NCI-H2196 (cell line): ENCODE measurements around the gene SMIM8.
"Not testable (repeated sequence)": the region's sequence is repeated elsewhere in the genome, so short reads cannot be mapped to it uniquely, and the experiment has no call there.

Experiments used
- DNase-seq: peaks from one replicate; lab custom pipeline; 2025; ENCODE audit not compliant: unreplicated experiment; lab: John Stamatoyannopoulos, UW

Gene SMIM8, protein sequence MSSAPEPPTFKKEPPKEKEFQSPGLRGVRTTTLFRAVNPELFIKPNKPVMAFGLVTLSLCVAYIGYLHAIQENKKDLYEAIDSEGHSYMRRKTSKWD

DNA sequence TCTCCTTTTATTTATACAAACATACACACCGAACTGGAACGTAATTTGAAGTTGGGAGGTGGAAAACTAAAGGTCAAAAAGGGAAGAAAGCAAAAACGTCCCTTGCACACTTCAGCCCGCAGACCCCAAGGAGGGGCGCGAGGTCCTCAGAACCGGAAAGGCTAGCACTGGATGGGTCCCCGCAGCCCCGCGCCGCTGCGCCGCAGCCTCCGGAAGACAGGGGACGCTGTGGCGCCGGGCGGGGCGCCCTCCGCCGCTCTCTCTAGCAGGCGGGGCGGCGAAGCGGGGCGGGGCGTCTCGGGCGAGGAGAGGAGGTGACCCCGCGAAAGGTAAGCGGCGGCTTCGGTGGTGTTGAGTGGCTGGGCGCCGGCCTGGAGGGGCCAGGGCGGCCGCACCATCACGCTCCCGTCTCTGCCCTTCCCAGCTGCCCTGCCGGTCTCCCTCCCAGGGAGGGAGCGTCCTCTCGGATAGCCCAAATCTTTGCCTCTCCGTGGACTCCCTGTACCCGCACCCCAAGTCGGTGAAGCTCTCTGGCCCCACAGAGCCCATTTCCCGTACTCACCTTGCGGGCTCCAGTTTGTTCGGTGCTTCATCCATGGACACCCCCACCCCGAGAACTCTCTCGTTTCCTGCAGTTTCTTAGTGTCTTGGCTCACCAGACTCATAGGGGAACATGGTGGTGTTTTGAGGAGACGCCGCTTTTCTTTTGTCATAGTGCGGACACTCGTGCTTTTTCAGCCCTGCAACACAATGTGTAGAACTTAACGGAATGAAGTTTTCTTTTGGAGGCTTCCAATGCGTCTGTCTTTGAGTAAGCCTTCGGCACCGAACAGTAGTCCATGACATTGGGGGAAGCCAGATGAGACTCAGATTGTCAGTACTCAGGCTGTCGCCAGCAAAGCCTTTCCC, at the start of gene SMIM8:
Gene SMIM8, plus strand, starts transcription at position 285 of the 909 bp plus-strand sequence. CDS start 14,444 bp downstream, outside the sequence.
- DNase-seq: peak; percentile 86

DNA sequence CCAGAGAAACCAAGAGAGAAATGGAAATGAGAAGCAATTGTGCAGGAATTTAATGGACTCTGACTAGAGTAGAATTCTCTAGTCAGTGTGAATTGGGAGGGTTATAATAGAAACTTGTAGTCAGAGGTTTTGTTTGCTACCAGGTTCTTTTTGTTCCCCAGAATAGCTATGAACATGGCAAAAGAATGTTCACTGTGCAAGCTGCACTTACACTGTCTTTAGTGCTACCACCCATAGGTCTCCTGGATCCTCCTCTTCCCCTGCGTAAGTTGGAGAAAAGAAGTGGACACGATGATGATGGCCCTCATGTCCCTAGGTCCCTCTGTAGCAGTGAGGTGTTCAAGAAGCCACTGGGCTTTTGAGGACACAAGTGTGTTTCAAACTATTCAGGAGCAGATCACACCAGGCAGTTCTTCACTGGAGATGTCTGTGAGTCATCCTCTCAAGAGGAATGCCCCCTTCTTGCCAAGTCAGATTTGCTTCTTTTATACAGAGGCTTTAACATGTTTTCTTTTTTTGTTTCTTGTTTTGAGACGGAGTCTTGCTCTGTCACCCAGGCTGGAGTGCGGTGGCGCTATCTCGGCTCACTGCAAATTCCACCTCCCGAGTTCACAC, 47.6 kb upstream of the SMIM8 start:
- no peak for DNase-seq

DNA sequence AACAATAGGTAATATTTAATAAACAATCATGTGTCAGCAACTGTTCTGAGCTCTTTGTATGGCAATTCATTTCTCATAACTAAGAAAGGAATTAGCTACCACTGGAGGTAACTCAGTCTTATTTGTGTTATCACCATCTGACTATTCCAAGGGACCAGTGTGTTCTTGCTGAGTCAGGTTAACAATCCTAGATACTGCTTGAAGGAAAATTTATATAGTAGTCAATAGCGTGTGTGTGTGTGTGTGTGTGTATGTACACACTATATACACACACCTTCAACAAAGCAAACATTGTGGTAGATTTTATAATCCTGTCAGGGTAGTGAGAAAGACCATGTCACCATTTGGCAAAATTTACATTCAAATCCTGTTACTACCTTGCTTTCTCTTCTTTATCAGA, 45.8 kb upstream of the SMIM8 start:
- DNase-seq: no peak

DNA sequence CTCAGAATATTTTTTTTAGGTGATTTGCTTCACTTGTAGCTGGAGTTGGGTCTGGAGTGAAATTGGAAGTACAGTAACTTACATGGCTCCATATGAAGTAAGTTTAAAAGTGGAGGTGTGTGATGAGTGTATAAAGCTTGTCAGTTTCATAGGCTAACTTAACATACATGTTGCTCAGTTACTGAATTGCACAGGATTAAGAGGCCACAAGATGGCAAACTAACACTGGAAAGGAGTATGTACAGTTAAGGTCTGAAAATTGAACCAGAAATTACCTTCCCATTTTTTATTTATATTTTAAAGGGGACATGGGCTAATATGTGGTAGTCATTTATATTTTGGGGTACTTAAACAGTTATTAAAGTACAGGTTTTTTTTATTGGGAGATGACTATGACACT, 45.3 kb upstream of the SMIM8 start:
- peak; percentile 30 for DNase-seq

DNA sequence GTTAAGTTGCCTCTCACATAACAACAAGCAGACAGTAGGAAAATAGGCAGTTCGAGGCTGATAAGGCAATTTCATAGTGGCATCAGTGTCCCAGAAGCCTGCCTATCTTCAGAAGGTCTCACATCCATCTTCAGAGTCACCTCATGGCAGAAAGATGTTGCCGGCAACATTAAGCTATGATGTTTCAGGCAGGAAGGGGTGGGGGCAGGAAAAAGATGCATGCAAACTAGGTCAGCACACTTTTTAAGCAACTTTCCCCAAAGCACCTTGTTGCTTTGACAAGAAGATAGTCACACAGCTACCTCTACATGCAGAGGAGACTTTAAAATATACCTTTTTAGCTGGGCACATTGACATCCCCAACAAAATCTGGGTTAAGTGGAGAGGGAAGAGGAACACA, 43.2 kb upstream of the SMIM8 start:
- DNase-seq: no peak

DNA sequence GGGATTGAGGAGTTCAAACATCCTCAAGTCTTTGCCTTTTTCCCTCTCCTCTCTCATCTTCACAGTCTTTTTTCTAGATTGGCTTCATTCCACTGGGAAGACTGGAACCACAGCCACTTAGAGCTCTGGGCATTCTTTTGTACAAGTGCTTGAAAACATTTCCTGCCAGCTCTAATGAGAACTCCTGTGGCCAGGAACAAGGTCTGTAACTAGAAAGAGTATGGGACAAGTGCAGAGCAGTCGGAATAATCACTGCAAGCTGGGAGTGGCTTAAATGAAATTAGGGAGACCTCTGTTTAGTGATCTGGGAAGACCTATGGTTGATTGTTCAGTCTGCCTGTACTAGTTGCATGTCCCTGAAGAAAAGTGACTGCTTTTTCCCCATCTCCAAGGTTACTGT, 41.0 kb upstream of the SMIM8 start:
- no peak for DNase-seq

DNA sequence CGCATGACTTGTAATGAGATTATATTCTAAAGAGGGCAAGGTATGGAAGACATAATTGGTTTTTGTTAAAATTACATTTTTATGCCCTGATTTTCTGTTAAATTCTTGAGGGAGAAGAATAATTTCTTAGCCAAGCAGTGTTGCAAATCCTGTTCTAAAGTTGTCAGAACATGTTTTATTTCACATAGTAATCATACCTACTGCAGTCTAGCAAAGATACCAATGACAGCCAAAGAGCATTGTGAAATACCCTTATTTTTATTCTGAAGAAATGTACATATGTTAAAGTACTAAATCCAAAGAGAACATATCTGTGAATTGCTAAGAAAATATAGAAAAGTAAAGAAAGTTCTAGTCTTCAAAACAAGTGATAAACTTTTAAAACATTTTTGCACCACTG, 39.6 kb upstream of the SMIM8 start:
- DNase-seq: no peak

DNA sequence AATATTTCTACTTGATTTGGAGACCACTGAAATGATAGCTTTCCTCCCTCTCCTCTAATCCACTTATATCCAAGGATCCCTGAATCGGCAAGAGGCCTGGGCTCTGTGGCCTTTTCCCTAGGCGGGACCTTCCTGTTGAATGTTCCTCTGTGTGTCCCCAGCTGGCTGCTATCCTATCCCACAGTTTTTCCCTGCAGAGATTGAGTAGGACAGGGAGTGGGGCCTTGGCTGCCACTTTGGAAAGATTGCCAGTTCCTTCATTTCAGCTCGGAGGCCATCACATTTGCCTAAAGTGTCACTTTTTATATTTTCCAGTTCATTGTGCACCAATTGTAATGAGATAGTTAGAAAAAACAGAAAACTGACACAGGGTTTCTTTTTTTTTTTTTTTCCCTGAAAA, 38.9 kb upstream of the SMIM8 start:
- DNase-seq: no peak

DNA sequence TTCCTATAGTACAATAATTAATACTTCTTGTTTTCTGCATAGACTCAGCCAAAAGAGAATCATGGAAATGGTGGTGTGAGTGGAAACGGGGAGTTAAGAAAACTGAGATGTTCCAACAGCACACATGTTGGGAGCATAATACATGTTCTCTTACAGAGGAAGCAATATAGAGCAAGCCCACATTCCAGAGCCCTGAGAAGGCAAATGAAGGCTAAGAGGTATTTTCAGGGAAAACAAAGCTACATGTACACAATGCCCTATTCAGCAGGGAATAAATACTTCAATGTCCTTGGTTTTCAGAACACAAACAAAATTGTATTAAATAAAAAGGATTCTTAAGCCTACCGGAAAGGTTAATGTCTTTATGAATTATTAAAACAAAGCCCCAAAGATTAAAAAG, 35.1 kb upstream of the SMIM8 start:
- no peak for DNase-seq

DNA sequence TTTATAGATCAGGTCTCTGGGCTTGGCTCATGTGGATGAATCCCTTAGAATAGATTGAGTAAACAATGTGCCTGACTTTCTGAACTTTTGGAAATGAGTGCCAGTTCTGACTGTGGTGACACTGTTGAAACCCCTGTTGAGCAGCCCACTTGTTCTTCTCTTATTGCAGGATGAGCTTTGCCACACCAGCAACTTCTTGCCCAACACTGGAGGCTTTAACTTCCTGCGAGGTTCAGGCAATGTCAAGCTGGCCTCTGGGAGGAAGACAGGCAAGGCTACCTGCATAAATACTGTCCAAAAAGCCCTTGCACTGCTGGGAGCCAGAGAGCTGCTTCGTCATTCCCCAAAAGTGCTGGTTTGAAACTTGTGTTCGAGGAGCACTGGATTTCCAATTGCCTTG, 32.8 kb upstream of the SMIM8 start:
- no peak for DNase-seq

DNA sequence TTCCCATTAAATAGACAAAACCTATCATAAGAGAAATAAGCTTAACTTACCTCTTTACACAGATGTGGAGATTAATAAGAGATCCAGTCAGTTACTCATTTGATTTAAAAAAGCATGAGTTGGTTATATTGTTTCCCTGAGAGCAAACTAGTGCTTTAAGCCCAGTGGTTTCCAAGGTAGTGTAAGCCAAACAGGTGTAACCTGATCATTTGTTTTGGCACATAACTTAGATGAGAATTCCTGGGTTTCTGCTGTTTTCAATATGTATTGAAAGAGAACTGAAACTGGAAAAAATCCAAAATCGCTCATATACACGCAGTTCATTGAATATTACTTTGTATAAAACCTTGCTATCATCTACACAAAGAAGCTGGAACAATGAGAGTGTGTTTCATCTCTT, 30.5 kb upstream of the SMIM8 start:
- DNase-seq: peak; percentile 61

DNA sequence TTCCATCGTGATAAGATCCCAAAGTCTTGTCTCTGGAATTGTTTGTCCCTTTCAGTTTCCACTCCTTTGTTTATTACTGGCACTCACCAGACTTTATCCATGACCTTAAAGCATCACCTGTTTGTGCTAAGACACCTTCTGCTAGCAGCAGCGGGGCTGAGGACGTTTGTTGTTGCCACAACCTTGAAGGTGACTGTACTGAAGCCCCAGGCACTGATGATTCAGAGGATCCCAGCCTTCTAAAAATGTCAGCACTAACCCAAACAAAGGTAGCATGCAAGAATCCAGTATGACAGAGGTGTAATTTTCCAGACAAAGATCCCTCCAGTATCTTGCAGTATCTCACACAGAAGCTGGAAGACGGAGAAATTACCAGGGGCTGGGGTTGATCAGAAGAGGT, 28.9 kb upstream of the SMIM8 start:
- no peak for DNase-seq

DNA sequence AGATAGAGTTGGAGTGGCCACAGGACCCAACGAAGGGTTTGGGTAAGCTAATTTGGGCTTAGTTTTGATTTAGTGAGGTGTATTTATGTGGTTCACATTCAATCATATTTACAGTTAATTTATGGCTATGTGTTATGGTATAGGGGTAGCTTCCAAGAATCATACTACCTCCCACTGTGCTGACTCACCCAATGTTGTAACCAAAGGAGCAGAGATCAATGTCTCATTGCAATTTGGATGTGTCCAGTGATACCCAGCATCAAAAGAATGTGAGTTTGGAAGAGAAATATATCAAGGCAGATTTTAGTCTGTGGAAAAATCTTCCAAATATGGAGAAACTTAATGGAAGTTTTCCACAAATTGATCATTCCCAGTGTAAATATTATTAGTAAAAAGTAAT, 25.3 kb upstream of the SMIM8 start:
- no peak for DNase-seq

DNA sequence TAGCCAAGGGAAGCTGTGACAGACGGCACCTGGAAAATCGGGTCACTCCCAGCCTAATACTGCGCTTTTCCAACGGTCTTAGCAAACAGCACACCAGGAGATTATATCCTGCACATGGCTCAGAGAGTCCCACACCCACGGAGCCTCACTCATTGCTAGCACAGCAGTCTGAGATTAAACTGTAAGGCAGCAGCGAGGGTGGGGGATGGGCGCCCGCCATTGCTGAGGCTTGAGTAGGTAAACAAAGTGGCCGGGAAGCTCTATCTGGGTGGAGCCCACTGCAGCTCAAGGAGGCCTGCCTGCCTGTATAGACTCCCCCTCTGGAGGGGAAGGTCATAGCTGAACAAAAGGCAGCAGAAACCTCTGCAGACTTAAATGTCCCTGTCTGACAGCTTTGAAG, 21.1 kb upstream of the SMIM8 start:
- DNase-seq: not testable (repeated sequence)

DNA sequence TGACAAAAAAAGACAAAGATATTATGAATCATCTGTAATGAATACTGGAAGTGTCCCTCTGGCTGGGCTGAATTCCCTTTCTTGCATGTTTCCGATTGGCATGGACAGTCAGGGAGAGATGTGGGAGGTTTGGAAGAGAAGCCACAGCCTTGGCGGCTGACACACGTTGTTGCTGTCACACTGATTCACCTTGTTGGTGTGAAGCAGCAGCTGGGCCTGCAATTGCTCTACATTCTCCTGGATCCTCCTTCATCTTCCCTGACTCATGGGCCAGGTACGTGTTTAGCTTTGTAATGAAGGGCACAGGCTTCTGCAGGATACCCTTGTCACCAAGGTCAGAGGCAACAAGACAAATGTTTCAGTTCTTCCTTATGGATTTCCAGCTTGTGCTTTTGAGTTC, 13.4 kb upstream of the SMIM8 start:
- no peak for DNase-seq

DNA sequence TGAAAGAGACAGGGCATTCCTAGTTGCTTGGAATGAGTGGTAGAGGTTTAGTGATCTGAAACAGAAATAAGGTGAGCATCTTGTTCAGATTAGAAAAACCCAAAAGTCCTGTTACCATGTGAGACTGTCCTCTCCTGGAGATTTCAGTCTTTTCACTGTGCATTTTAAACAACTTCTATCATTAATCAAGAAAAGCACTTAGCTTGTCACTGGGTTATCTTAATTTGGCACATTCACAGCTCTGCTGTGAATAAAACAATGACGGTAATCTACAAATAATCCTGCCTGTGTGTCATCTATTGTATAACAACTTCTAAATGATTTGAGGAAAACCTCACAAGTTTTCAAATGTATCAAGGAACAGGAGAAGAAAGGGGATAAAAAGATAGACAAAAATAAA, 9.5 kb upstream of the SMIM8 start:
- no peak for DNase-seq

DNA sequence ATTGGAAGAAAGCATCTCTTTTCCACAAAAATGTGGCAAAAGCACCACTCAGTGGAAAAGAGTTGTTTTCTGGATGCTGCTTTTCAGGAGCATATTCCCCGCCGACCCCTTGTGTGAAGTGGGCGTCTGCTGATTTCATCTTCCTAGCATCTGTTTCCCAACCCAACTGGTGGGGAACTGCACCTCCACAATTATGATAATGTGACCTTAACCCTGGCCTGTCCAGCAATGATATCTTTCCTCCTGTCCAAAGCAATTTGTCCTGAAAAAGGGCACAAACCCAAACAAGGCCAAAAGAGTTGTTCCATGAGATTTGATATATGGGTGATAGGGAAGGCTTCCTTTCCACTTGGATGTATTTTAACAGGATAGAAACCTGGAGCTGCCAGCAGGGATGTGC, 7.3 kb upstream of the SMIM8 start:
- DNase-seq: no peak

DNA sequence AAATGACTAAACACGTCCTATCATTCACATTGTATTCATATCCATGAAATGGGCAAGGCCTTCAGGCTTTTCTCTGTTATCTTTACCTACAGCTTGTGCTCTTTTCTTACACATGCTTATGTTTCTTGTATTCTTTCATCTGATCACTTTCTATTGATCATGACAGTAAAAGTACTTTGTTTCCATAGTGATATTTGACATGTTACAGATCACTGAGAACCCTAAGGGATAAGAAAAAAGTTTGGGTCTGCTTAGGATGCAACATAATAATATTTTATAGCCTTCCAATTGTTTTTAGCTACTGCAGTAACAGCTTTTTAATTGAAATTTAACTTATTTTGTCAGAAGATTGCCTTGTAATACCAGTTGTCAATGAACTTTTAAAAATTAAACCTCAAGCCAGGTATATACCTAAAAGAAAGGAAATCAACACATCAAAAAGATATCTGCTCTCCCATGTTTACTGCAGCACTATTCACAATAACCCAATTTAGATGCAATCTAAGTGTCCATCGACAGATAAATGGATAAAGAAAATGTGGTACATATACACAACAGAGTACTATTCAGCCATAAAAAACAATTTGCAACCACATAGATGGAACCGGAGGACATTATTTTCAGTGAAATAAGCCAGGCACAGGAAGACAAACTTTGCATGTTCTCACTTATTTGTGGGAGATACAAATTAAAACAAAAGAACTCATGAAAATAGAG, 3.0 kb upstream of the SMIM8 start:
- no peak for DNase-seq

DNA sequence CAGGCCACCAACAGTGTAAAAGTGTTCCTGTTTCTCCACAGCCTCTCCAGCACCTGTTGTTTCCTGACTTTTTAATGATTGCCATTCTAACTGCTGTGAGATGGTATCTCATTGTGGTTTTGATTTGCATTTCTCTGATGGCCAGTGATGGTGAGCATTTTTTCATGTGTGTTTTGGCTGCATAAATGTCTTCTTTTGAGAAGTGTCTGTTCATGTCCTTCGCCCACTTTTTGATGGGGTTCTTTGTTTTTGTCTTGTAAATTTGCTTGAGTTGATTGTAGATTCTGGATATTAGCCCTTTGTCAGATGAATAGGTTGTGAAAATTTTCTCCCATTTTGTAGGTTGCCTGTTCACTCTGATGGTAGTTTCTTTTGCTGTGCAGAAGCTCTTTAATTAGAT, 1.5 kb downstream of the SMIM8 start:
- DNase-seq: not testable (repeated sequence)

DNA sequence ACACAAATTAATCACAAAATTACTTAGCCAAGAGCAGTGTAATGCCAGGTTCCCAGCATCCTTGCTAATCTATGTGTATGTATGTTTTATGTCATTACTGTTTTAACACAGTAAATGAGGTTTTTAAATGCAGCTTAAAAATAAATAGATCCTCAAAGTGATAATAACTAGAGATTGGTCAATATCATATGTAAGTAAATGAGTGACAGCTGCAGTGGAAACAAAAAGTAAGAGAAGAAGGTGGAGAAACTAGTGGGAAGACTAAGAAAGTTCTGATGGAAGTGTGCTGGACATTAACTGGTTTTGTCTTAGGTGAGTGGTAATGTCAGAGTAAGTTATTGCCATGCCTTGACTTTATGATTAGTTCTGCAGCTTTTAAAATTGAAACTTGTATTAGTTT, 8.6 kb downstream of the SMIM8 start:
- DNase-seq: no peak

DNA sequence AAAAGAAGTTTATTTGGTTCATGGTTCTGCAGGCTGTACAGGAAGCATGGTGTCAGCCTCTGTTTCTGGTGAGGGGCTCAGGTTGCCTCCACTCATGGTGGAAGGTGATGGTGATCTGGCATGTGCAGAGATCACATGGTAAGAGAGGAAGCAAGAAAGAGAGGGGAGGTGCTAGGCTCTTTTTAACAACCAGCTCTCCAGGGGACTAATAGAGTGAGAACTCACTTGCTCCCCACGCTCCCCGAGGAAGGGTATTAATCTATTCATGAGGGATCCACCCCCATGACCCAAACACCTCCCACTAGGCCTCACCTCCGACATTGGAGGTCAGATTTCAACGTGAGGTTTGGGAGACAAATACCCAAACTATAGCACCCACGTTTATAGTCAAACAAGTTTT, 10.6 kb downstream of the SMIM8 start:
- DNase-seq: no peak
